ENCODE data around the gene IL15RA. TPM values are rescaled to one million over a fixed set of nuclear protein-coding genes. Genes with fewer than 3 reads are reported as not detected.

Gene IL15RA
- total and polyA plus RNA-seq, 10 of the 15 experiments (the other 5 are each of a cell fraction or from before 2014, with no cell fraction given) = 2.0 to 14.8 (median 12.1) TPM

- TF ChIP-seq ATF3 (IDR thresholded peaks at IDR 0.05; ENCODE audit: borderline replicate concordance, extremely low read depth, low read depth, low read length) (no peak), RFX5 (IDR thresholded peaks at IDR 0.05; ENCODE audit: low read depth, low read length) (no peak), CEBPZ (IDR thresholded peaks at IDR 0.05; ENCODE audit: low read depth, low read length) (no peak)
Observed at GRCh38 chr10:5958675-5959074, 18.7 kb downstream of the IL15RA start (continued).

- FAIRE-seq (no peak), DNase-seq (ENCODE audit: low read depth, low spot score) (no peak), ATAC-seq (no peak)
- no peak overlapping the region for H3K9ac ChIP-seq (ENCODE audit: control insufficient read depth, insufficient read depth, low read length)
- no peaks in the 10 kb centered on the region for H3K9me3 ChIP-seq (replicated peaks; ENCODE audit: control insufficient read depth, insufficient read depth, low read length)
- SMC1A ChIA-PET (ENCODE audit: uncharacterized antibody, unreplicated experiment) = interaction anchor here (0.6 to 1.1 kb wide), 2 partner anchors 16 to 56 kb away, joined by 3 to 4 read pairs; no protein-coding TSS in a partner anchor
- intact Hi-C loops (cut with micrococcal nuclease; ENCODE audit: unreplicated experiment) (no loop called here), in situ Hi-C loops (cut with MboI) (no loop called here)
- no peaks in the 10 kb centered on the region for H4K20me1 ChIP-seq (ENCODE audit: control insufficient read depth, insufficient read depth)
- no peak overlapping the region for H3K4me3 ChIP-seq
- RAD21 ChIA-PET (ENCODE audit: unreplicated experiment) = no interaction called here
- no TSS peak for BruUV-seq (replicated peaks)
- TF ChIP-seq RBBP5 (conservative IDR thresholded peaks at IDR 0.05) = no peak
- no peak for TF ChIP-seq WRNIP1 (IDR thresholded peaks at IDR 0.05; ENCODE audit: borderline replicate concordance, low read depth, low read length)
- TF ChIP-seq REST (IDR thresholded peaks at IDR 0.05; ENCODE audit: low read depth, low read length) = no peak
- CTCF ChIA-PET = interaction anchor here (1.5 kb wide), 1 partner anchor 9 kb away, joined by 3 read pairs; no protein-coding TSS in a partner anchor
- no peak overlapping the region for H2AFZ ChIP-seq (ENCODE audit: control insufficient read depth, low read depth, low read length)
- peaks cover 8 to 16% of the 10 kb centered on the region in 2 experiments for H3K36me3 ChIP-seq (ENCODE audit: control insufficient read depth in 2 of 2, insufficient read depth in 2 of 2, low read length in 1 of 2)
- H3K4me2 ChIP-seq (ENCODE audit: control insufficient read depth, insufficient read depth) = no peak overlapping the region
- POLR2A ChIA-PET = no interaction called here
- no peaks in the 10 kb centered on the region for H3K27me3 ChIP-seq (replicated peaks in 1 of 2; ENCODE audit: control insufficient read depth in 2 of 2, insufficient read depth in 2 of 2, low read length in 1 of 2)
- no peaks in the 10 kb centered on the region for H3K79me2 ChIP-seq (ENCODE audit: control insufficient read depth, insufficient read depth, low read length)
- H3K4me1 ChIP-seq (ENCODE audit: control insufficient read depth, insufficient read depth, low read length) = no peaks in the 10 kb centered on the region
- H3K27ac ChIP-seq (ENCODE audit: control insufficient read depth, insufficient read depth) = no peak overlapping the region
- 100% methylated on average over 2 of the region's 2 CpGs for WGBS (ENCODE audit: insufficient coverage, insufficient replicate concordance, low lambda C conversion rate, missing lambda C conversion rate)
Observed at GRCh38 chr10:5958077-5958476, 19.3 kb downstream of the IL15RA start.

All from GM12878 (cell line).